Liver (tissue), 9 donors: ENCODE data around the gene ABHD16B. TPM values are rescaled to one million over a fixed set of nuclear protein-coding genes. Genes with fewer than 3 reads are reported as not detected.

Experiments used
- DNase-seq: peaks from one replicate; pipeline ENCODE4 v3.0.0-alpha.2; 2017; ENCODE audit warnings: low spot score
- H3K27ac ChIP-seq, 2 donors: one replicate each; pipeline ENCODE4 v1.7.0; 2013; ENCODE audit warnings: inconsistent platforms in 2 of 2, low read length in 2 of 2, control low read depth in 1 of 2, low read depth in 1 of 2, mild to moderate bottlenecking in 1 of 2
- H3K27me3 ChIP-seq, 4 donors: one replicate each; pipeline versions ENCODE4 v1.6.1 to v1.7.0; 2013; ENCODE audit warnings: low read length in 3 of 4, inconsistent platforms in 1 of 4, mild to moderate bottlenecking in 1 of 4, moderate library complexity in 1 of 4; ENCODE audit not compliant: control insufficient read depth in 4 of 4, insufficient read depth in 4 of 4
- H3K36me3 ChIP-seq, 4 donors: one replicate each; pipeline versions ENCODE4 v1.6.1 to v1.7.0; 2013; ENCODE audit warnings: low read length in 3 of 4, mild to moderate bottlenecking in 3 of 4, low read depth in 1 of 4, moderate library complexity in 1 of 4; ENCODE audit not compliant: control insufficient read depth in 4 of 4, insufficient read depth in 3 of 4
- H3K4me1 ChIP-seq, 4 donors: one replicate each; pipeline versions ENCODE4 v1.6.1 to v1.7.0; 2013; ENCODE audit warnings: low read length in 3 of 4, mild to moderate bottlenecking in 3 of 4, moderate library complexity in 1 of 4; ENCODE audit not compliant: control insufficient read depth in 4 of 4, insufficient read depth in 4 of 4
- H3K4me3 ChIP-seq, 3 donors: one replicate each; pipeline versions ENCODE4 v1.6.1 to v1.7.0; 2013; ENCODE audit warnings: low read length in 3 of 3, control low read depth in 1 of 3, low read depth in 1 of 3, mild to moderate bottlenecking in 1 of 3
- H3K9ac ChIP-seq, 2 donors: one replicate each; pipeline ENCODE4 v1.7.0; 2013; ENCODE audit warnings: low read length in 2 of 2, mild to moderate bottlenecking in 2 of 2, moderate library complexity in 2 of 2, control low read depth in 1 of 2, low read depth in 1 of 2
- H3K9me3 ChIP-seq, 4 donors: one replicate each; pipeline versions ENCODE4 v1.6.1 to v1.7.0; 2013; ENCODE audit warnings: low read length in 3 of 4; ENCODE audit not compliant: control insufficient read depth in 4 of 4
- EGR1 ChIP-seq, 2 donors: IDR thresholded peaks; 2 replicates each; pipeline ENCODE4 v1.6.1; 2016 to 2018; ENCODE audit warnings: antibody characterized with exemption in 2 of 2, low read depth in 2 of 2
- FOXA2 ChIP-seq: IDR thresholded peaks from 2 replicates; pipeline ENCODE4 v1.6.1; 2016; ENCODE audit warnings: antibody characterized with exemption
- HNF4A ChIP-seq, 2 donors: conservative IDR thresholded peaks; 2 replicates each; pipeline ENCODE4 v1.6.1; 2016; ENCODE audit warnings: antibody characterized with exemption in 2 of 2, mild to moderate bottlenecking in 2 of 2
- NR2F2 ChIP-seq: IDR thresholded peaks from 2 replicates; pipeline ENCODE4 v1.6.1; 2016; ENCODE audit warnings: antibody characterized with exemption
- RAD21 ChIP-seq, 2 donors: IDR thresholded peaks; 2 replicates each; pipeline ENCODE4 v1.6.1; 2016; ENCODE audit warnings: antibody characterized with exemption in 2 of 2, mild to moderate bottlenecking in 2 of 2
- SP1 ChIP-seq: IDR thresholded peaks from 2 replicates; pipeline ENCODE4 v1.6.1; 2018; ENCODE audit warnings: antibody characterized with exemption, mild to moderate bottlenecking
- YY1 ChIP-seq: IDR thresholded peaks from 2 replicates; pipeline ENCODE4 v1.6.1; 2016; ENCODE audit warnings: antibody characterized with exemption, mild to moderate bottlenecking
- WGBS: extraction: QIAGEN DNeasy Blood & Tissue Kit; methylation state at CpG from one replicate; pipeline ENCODE4 v1.1.7; 2013; 5-methylcytosine and 5-hydroxymethylcytosine counted together
- polyA plus RNA-seq, 2 donors: library from polyadenylated mRNA; stranded (reverse) in 1 of 2; unstranded in 1 of 2; fragments of 200-250 nt in 1 of 2; fragments of >200 nt in 1 of 2; fragmentation: Nextera tagmentation in 1 of 2; extraction: Ambion mirVana in 1 of 2; gene quantifications; one replicate each; pipeline versions ENCODE4 v1.2.1 to v1.2.3, GENCODE V29; 2013 to 2015
- total RNA-seq, 2 donors: library from RNA; depleted of rRNA; stranded (reverse); fragments of >200 nt; gene quantifications; one replicate each; pipeline ENCODE4 v1.2.3, GENCODE V29; 2014
- TF ChIP-seq, protein P1 (sequence below): IDR thresholded peaks from 2 replicates; pipeline ENCODE4 v1.6.1; 2016; ENCODE audit warnings: antibody characterized with exemption
- TF ChIP-seq, protein P2 (sequence below): fragments of 150-350 bp; IDR thresholded peaks from 2 replicates; pipeline ENCODE4 v1.5.1; 2017; ENCODE audit warnings: improper control_type of control experiment, low read depth, low read length; ENCODE audit not compliant: missing input control
- TF ChIP-seq, protein P3 (sequence below): IDR thresholded peaks from 2 replicates; pipeline ENCODE4 v1.6.1; 2016; ENCODE audit warnings: antibody characterized with exemption
- donor health status: healthy.
- donor health status: healthy.
- donor health status: healthy.
- donor health status: healthy.
- donor health status: healthy.

ABHD16B gene
- total and polyA plus RNA-seq, 4 donors: 0.10 TPM; not detected in 3

DNA sequence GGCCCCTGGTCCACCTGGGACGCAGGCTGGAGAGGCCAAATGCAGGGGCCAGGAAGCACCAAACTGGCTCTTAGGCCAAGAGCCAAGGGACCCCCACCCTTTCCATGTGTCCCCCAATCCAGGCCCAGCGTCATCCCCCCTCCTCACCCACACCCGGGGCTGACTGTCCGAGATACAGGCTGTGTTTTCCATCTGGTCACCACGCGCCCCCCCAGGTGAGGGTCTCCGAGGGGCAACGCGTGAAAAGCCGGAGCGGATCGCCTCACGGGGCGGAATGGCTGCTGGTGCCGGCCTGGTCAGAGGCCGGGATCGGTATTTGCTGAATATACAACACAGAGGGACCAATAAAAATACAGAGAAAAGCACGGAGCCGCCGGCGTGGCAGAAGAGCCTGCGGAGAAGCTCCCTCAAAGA lies 5.2 kb upstream of the ABHD16B start:
- Histone ChIP-seq H3K27me3 (no peaks in the 10 kb centered on the region), H3K27ac (no peak overlapping the region), H3K36me3 (peaks cover 0 to under 1% (median 0%) of the 10 kb centered on the region in 4 donors), H3K4me1 (peaks cover 2 to 17% (median 6%) of the 10 kb centered on the region in 4 donors), H3K4me3 (no peak overlapping the region), H3K9ac (no peak overlapping the region), H3K9me3 (no peaks in the 10 kb centered on the region)
- WGBS: 56% methylated on average over 22 of the region's 22 CpGs
- DNase-seq: no peak
- TF ChIP-seq YY1 (no peak), EGR1 (IDR thresholded peaks at IDR 0.05; ENCODE audit: low read depth in 2 of 2) (no peak), SP1 (no peak), FOXA2 (no peak), HNF4A (conservative IDR thresholded peaks at IDR 0.05) (no peak), RAD21 (IDR thresholded peaks at IDR 0.05) (no peak)
- TF ChIP-seq, protein P1, sequence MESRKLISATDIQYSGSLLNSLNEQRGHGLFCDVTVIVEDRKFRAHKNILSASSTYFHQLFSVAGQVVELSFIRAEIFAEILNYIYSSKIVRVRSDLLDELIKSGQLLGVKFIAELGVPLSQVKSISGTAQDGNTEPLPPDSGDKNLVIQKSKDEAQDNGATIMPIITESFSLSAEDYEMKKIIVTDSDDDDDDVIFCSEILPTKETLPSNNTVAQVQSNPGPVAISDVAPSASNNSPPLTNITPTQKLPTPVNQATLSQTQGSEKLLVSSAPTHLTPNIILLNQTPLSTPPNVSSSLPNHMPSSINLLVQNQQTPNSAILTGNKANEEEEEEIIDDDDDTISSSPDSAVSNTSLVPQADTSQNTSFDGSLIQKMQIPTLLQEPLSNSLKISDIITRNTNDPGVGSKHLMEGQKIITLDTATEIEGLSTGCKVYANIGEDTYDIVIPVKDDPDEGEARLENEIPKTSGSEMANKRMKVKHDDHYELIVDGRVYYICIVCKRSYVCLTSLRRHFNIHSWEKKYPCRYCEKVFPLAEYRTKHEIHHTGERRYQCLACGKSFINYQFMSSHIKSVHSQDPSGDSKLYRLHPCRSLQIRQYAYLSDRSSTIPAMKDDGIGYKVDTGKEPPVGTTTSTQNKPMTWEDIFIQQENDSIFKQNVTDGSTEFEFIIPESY: no peak

DNA sequence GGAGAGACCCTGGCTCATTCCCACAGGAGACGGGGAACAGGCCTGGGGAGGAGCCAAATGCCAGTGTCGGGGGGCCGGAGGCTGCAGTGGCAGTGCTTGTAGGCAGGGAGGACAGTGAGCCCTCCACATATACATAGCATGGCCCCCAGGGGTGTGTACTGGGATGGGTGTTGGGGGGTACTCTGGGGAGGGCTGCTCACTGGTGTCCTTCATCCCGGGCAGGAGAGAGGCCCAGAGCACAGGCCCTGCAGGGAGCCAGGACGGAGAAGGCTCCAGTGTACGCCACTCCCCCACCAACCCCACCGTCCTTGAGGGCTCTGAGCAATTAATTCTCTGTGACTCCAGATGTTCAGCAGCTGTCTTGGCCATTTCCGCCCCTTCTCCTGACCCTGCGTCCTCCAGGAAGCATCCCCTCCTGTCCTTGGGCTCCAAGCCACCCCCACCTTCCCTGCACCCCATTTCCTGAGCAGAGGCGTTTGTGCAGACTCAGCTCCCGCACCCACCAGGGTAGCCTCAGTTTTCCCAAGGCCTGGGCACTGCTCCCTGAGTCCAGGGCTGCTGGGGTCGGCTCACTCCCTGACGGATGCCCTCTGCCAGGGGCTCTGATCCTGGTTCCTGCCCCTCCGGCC lies 3.4 kb upstream of the ABHD16B start:
- Histone ChIP-seq H3K36me3 (peaks cover 0 to 2% (median 0%) of the 10 kb centered on the region in 4 donors), H3K27me3 (no peaks in the 10 kb centered on the region), H3K4me1 (peaks cover 4 to 21% (median 6%) of the 10 kb centered on the region in 4 donors), H3K9me3 (no peaks in the 10 kb centered on the region), H3K4me3 (no peak overlapping the region), H3K9ac (no peak overlapping the region), H3K27ac (peak overlapping the region; percentile 24 to 51)
- WGBS: 49% methylated on average over 14 of the region's 14 CpGs
- TF ChIP-seq, protein P2, sequence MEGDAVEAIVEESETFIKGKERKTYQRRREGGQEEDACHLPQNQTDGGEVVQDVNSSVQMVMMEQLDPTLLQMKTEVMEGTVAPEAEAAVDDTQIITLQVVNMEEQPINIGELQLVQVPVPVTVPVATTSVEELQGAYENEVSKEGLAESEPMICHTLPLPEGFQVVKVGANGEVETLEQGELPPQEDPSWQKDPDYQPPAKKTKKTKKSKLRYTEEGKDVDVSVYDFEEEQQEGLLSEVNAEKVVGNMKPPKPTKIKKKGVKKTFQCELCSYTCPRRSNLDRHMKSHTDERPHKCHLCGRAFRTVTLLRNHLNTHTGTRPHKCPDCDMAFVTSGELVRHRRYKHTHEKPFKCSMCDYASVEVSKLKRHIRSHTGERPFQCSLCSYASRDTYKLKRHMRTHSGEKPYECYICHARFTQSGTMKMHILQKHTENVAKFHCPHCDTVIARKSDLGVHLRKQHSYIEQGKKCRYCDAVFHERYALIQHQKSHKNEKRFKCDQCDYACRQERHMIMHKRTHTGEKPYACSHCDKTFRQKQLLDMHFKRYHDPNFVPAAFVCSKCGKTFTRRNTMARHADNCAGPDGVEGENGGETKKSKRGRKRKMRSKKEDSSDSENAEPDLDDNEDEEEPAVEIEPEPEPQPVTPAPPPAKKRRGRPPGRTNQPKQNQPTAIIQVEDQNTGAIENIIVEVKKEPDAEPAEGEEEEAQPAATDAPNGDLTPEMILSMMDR: no peak
- peak; percentile 82 for TF ChIP-seq NR2F2
- no peak for DNase-seq

DNA sequence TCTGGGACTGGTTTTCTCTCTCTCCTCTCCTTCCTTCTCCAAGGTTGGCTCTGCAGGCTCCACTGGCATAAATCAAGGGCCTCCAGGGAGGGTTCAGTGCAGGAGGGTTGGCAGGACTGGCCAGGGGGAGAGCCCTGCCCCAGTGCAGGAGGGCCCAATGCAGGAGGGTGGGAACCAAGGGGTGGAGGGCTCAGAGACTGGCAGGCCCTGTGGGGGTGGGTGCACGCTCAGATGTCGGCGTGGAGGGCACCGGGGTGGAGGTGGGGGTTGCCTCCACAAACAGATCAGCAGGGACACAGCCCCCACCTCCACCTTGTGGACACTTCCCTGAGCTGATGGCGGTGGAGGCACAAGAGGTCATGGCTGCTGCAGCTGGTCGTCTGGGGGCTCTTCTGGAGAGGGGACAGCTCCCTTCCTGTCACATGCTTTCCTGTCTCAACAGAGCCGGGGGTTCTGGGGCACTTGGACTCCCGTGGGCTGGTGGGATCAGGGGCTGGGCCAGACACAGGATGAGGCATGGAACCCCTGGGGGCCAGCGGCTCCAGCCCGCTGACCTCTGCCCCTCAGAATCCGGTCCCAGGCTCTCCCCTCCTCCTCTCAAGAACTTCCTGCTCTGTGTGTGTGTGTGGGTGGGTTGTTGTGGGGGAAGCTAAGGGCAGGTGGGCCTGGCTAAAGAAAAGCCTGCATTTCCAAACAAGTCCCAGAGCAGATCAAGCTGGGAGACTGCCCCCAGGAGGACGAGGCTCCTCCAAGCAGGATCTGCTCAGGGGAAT lies 2.7 kb upstream of the ABHD16B start:
- H3K4me3 ChIP-seq: no peak overlapping the region
- peak; percentile 11 for TF ChIP-seq SP1
- peak; percentile 63 to 75 for TF ChIP-seq RAD21 (IDR thresholded peaks at IDR 0.05)
- TF ChIP-seq, protein P2: peak; percentile 20
- TF ChIP-seq NR2F2: peak; percentile 98
- TF ChIP-seq, protein P3, sequence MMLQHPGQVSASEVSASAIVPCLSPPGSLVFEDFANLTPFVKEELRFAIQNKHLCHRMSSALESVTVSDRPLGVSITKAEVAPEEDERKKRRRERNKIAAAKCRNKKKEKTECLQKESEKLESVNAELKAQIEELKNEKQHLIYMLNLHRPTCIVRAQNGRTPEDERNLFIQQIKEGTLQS: no peak
- no peaks in the 10 kb centered on the region for H3K27me3 ChIP-seq
- H3K4me1 ChIP-seq: peaks cover 6 to 27% (median 12%) of the 10 kb centered on the region in 4 donors
- DNase-seq: peak; percentile 48
- H3K9ac ChIP-seq: no peak overlapping the region
- WGBS: 8% methylated on average over 12 of the region's 12 CpGs
- H3K9me3 ChIP-seq: no peaks in the 10 kb centered on the region
- H3K36me3 ChIP-seq: peaks cover 0 to 2% (median 0%) of the 10 kb centered on the region in 4 donors
- H3K27ac ChIP-seq: peak overlapping the region; percentile 24 to 51
